Vagina (tissue), 2 donors: ENCODE results near the gene SDE2. TPM values are rescaled to one million over a fixed set of nuclear protein-coding genes. Genes with fewer than 3 reads are reported as not detected.
A peak's percentile ranks its signal among the peaks of the same experiment; 100 is the strongest.

Source experiments
- DNase-seq, 2 donors: peaks; one replicate each; pipeline ENCODE4 v3.0.0-alpha.2; 2017; ENCODE audit errors: extremely low spot score in 2 of 2
- H3K27ac ChIP-seq: fragments of 200-600 bp; sonication (generic); one replicate; pipeline ENCODE4 v1.5.1; 2019
- H3K27me3 ChIP-seq: fragments of 200-600 bp; sonication (generic); one replicate; pipeline ENCODE4 v1.5.1; 2019
- H3K36me3 ChIP-seq, 2 donors: fragments of 200-600 bp; sonication (generic); one replicate each; pipeline ENCODE4 v1.5.1; 2017 to 2019
- H3K4me1 ChIP-seq: fragments of 200-600 bp; sonication (generic); one replicate; pipeline ENCODE4 v1.5.1; 2019
- H3K4me3 ChIP-seq, 2 donors: fragments of 200-600 bp; sonication (generic); 1 replicate in 1 of 2; 2 replicates in 1 of 2; pipeline ENCODE4 v1.5.1; 2016 to 2019
- H3K9me3 ChIP-seq: fragments of 200-600 bp; sonication (generic); one replicate; pipeline ENCODE4 v1.5.1; 2019
- POLR2A ChIP-seq, 2 donors: fragments of 450-650 bp; IDR thresholded peaks; one replicate each; pipeline ENCODE4 v1.6.1; 2017; ENCODE audit warnings: antibody characterized with exemption in 2 of 2, mild to moderate bottlenecking in 2 of 2, moderate library complexity in 2 of 2
- POLR2AphosphoS5 ChIP-seq, 2 donors: sonication (generic); formaldehyde crosslinking; IDR thresholded peaks; one replicate each; pipeline ENCODE4 v1.9.0; 2017; ENCODE audit warnings: antibody characterized with exemption in 2 of 2, mild to moderate bottlenecking in 2 of 2, low read depth in 1 of 2; ENCODE audit not compliant: insufficient read depth in 1 of 2
- intact Hi-C: fragments of 100-400 bp; cut with DNase I; formaldehyde crosslinking; loops from one replicate; pipeline ENCODE4 v1.15.1; 2023
- total RNA-seq: library from RNA; depleted of rRNA; stranded (reverse); fragments of >200 nt; gene quantifications from one replicate; pipeline ENCODE4 v1.2.3, GENCODE V29; 2016
- TF ChIP-seq, protein P1 (sequence below), 3 experiments: fragments of 450-650 bp in 2 of 3; fragments of 200-600 bp in 1 of 3; sonication (generic) in 1 of 3; IDR thresholded peaks; one replicate each; pipeline ENCODE4 v1.5.1; 2017 to 2019; ENCODE audit warnings: antibody characterized with exemption in 3 of 3, mild to moderate bottlenecking in 2 of 3, moderate library complexity in 2 of 3

SDE2 gene
- total RNA-seq, 1 donor from 2014 or later, result 14.7 TPM

DNA sequence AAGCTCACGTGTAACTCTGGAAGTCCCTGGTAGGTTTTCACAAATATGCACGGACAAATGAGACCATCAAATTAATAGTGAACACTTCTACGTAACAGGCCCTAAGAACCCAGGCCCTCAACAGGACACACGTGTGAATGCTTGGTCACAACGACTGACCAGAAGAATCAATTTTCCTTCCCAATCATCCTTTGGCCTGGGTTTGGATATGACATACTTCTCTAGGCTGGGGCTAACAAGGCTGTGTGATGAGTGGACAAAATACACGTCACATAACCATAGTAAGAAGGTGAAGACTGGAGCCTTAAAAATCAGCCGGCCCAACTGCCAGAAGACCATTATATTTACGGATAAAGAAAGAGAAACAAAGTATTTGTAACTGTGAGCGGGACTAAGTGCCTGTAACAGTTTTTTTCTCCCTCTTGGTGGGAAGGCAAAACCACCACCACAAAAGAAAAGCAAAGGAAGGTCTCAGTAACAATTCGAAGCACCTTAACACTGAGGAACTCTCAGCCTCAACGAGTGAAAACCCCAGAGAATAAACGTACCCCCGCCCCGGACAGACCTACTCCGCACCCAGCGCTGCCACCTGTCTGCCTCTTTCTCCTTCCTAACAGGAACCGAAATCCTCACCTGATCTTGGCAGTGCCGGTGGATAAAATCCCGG is 450 bp downstream of the SDE2 start:
- peaks cover 0 to 12% of the 10 kb centered on the region in 2 donors for H3K36me3 ChIP-seq
- TF ChIP-seq POLR2A (IDR thresholded peaks at IDR 0.05) (no peak), POLR2AphosphoS5 (IDR thresholded peaks at IDR 0.05; ENCODE audit: insufficient read depth in 1 of 2, low read depth in 1 of 2) (no peak)
- TF ChIP-seq, protein P1, sequence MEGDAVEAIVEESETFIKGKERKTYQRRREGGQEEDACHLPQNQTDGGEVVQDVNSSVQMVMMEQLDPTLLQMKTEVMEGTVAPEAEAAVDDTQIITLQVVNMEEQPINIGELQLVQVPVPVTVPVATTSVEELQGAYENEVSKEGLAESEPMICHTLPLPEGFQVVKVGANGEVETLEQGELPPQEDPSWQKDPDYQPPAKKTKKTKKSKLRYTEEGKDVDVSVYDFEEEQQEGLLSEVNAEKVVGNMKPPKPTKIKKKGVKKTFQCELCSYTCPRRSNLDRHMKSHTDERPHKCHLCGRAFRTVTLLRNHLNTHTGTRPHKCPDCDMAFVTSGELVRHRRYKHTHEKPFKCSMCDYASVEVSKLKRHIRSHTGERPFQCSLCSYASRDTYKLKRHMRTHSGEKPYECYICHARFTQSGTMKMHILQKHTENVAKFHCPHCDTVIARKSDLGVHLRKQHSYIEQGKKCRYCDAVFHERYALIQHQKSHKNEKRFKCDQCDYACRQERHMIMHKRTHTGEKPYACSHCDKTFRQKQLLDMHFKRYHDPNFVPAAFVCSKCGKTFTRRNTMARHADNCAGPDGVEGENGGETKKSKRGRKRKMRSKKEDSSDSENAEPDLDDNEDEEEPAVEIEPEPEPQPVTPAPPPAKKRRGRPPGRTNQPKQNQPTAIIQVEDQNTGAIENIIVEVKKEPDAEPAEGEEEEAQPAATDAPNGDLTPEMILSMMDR (IDR thresholded peaks at IDR 0.05), result no peak
- peak overlapping the region; percentile 94 for H3K27ac ChIP-seq
- H3K27me3 ChIP-seq, result no peaks in the 10 kb centered on the region
- H3K4me1 ChIP-seq, result peaks cover 37% of the 10 kb centered on the region
- no peaks in the 10 kb centered on the region for H3K9me3 ChIP-seq
- peak overlapping the region; percentile 88 to 93 for H3K4me3 ChIP-seq
- no peak for DNase-seq
- intact Hi-C loops, result no loop called here

DNA sequence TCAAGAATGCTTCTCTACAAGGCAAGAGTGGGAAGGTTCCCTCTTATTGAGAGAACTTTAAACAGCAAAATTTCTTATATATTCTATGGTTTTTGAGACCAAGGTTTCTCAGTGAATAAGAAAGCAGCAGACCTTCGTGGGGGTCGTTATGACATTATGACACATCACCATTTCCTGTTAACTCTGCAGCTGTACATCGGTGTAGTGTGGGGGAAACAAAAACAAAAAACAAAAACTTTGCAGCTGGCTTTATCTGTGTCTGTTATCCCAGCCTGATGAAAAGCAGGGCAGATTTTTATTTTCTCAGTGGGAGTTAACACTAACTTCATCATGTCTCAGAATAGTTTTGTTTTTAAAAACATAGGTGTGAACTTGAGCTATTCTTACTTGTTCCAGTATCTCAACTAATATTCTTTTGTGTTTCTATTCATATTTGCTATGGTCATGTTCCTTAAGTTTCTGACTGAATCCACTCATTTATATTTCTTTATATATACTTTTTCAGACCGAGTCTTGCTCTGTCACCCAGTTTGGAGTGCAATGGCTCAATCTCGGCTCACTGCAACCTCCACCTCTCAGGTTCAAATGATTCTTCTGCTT is 2.1 kb downstream of the SDE2 start:
- no peak for DNase-seq
- intact Hi-C loops, result no loop called here
- Histone ChIP-seq H3K27me3 (no peaks in the 10 kb centered on the region), H3K4me1 (peaks cover 37% of the 10 kb centered on the region), H3K27ac (peak overlapping the region; percentile 20), H3K9me3 (no peaks in the 10 kb centered on the region), H3K36me3 (peaks cover 0 to 23% of the 10 kb centered on the region in 2 donors), H3K4me3 (no peak overlapping the region)
- TF ChIP-seq, protein P1 (IDR thresholded peaks at IDR 0.05), result no peak
- TF ChIP-seq POLR2A (IDR thresholded peaks at IDR 0.05) (no peak), POLR2AphosphoS5 (IDR thresholded peaks at IDR 0.05; ENCODE audit: insufficient read depth in 1 of 2, low read depth in 1 of 2) (no peak)

DNA sequence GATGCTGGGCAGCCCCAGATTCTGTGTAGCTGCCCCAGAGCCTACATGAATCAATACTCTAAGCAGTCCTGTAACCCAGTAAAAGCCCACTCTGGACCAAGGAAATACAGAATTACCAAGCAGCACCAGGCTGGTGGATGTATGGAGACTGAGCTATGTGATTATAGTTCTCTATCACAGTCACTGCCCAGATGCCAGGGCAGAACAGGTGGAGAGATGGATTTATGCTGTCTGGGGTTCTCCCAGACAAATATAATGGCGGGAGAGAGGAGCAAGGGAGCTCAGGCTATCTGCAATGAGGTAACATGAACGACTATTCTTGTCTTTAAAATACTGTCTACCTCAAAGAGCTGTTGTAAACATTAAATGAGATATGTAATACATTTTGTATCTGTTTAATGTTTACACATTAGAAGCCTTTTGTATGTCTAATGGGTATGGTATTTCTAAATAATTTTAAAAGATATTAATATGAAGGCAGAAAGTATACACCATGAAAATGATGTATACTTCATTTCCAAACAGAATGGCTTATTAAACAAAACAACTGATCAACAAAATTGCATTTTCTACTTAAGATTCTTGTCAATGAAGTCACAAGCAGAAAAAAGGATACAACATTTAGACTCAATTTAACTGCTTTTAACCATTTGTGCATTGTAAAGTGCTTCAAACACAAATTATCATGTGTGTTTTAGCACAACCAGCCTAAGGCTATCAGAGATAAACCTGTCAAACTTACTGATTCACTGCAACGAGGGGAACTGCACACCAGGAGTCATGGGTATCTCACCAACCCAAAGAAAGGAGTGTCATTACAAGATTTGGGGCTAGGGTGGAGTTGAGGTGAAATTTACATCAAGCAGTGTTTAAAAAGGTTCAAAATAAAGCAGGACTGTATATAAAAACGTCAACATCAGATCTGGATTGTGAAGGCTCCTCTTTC is 3.0 kb downstream of the SDE2 start:
- intact Hi-C loops, result no loop called here
- no peaks in the 10 kb centered on the region for H3K9me3 ChIP-seq
- H3K4me1 ChIP-seq, result peaks cover 37% of the 10 kb centered on the region
- H3K27me3 ChIP-seq, result no peaks in the 10 kb centered on the region
- no peak overlapping the region for H3K4me3 ChIP-seq
- H3K27ac ChIP-seq, result peak overlapping the region; percentile 20
- TF ChIP-seq POLR2AphosphoS5 (IDR thresholded peaks at IDR 0.05; ENCODE audit: insufficient read depth in 1 of 2, low read depth in 1 of 2), result no peak
- TF ChIP-seq POLR2A (IDR thresholded peaks at IDR 0.05), result no peak
- TF ChIP-seq, protein P1 (IDR thresholded peaks at IDR 0.05), result no peak
- peaks cover 0 to 32% of the 10 kb centered on the region in 2 donors for H3K36me3 ChIP-seq
- DNase-seq, result no peak

DNA sequence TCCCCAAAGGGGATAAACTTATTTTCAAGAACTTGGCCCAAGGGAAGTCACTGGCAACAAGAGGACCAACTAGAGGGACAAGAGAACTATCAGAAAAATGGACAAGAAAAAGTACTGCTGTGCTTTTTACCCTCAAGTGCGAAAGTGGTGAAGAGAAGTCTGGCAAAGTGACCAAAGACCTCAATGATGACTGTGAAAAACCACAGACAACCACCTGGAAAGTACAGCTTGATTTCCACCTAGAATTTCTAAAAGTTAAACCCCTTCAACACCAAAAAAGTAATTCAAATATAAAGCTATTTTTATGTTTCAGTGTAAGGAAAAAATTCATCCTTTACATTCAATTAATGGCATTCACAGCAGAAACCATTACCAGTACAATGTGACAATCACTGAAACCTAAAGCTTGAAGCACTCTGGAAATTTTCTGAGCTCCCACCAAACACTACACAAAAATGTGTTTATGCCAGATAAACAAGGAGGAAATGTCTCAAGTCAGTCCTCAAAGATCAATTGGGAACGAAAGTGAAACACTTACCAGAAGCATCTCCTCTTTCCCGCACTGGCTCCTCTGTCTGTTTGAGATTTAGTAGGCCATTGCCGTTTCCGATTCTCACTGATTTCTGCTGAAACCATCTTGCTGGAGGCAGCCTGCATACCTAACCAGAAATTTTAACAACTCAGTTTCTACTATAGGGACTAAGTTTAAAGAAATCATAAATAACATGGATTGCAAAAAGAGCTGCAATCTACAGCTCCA is 8.3 kb downstream of the SDE2 start:
- peaks cover 8% of the 10 kb centered on the region for H3K4me1 ChIP-seq
- DNase-seq, result no peak
- peaks cover 0 to 77% of the 10 kb centered on the region in 2 donors for H3K36me3 ChIP-seq
- no peak overlapping the region for H3K27ac ChIP-seq
- intact Hi-C loops, result no loop called here
- TF ChIP-seq POLR2A (IDR thresholded peaks at IDR 0.05), result no peak
- TF ChIP-seq, protein P1 (IDR thresholded peaks at IDR 0.05), result no peak
- no peak for TF ChIP-seq POLR2AphosphoS5 (IDR thresholded peaks at IDR 0.05; ENCODE audit: insufficient read depth in 1 of 2, low read depth in 1 of 2)
- no peak overlapping the region for H3K4me3 ChIP-seq
- no peaks in the 10 kb centered on the region for H3K27me3 ChIP-seq
- H3K9me3 ChIP-seq, result no peaks in the 10 kb centered on the region
